Inflammatory macrophage (primary cell): ENCODE data around the gene MPDZ.
"Not testable (repeated sequence)": the region's sequence is repeated elsewhere in the genome, so short reads cannot be mapped to it uniquely, and the experiment has no call there.

Experiments
- DNase-seq, 2 donors: peaks; one replicate each; pipeline ENCODE4 v3.0.0-alpha.2; 2020 to 2022

MPDZ gene

DNA sequence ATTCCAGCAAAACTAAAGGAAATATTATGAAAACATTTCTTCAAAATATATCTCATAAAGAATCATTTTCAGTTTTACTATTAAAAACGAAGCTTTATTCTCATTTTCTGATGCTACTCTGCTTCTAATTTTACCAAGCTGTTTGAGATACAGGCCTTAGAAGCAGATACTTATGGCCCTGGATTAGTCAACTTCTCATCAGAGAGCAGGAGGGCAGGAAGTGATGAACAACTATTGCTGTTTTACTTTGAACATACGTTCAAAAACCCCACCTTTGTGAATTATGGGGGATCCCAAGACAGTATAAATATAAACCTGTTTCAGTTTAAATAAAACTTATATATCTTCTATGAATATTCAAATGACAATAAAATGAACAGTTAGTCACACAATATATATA is 16.0 kb downstream of the MPDZ start:
- no peak for DNase-seq

DNA sequence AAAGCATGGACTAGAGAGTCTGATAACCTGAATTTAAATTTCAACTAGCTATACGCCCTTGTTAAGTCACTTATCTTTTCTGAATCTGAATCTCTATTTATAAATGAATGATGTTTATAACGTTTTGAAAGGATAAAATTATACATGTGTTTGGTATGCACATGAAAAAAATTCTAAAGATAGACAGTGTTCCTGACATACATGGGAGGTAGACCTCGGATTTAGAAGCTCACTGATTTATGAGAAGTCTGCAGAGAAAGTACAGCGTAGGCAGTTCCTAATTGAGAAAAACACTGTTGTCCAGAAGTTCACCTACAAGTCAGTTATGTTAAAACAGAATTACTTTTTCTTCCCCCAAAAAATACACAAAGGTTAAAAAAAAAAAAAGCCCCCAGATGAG is 26.6 kb downstream of the MPDZ start:
- no peak for DNase-seq

DNA sequence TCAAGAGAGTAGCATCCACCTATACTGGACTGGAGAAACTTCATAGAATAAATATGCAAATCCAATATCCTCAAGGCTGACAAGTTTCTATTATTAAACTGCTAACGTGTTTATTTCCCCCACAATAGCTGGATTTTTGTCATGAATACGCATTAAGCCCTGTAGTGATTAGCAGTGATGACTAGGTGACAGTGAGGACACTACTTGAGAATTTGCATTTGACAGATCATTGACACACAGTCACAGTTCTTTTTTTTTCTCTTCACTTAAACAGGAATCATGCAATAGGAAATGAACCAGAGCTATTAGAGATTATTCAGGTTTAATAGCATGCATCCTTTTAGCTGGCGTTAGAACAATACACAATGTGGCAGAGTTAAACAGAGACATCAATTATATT is 35.3 kb downstream of the MPDZ start:
- no peak for DNase-seq

DNA sequence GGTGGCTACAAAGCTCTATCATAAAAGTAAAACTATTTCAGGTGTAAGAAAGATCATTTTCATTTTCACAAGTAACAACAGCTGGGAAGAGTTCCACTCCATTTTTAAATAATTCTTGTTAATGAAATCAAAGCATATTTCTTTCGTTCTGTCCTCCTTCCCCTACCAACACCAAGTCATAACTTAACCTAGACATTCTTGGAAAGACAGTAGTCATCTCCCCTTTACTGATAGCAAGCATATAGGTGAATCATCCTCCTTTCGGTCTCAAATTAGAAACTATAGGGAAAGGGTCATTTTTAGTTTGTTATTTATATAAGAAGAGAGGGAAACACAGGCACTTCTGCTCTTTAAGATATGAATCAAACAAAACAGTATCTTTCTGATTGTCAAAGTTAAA is 38.2 kb downstream of the MPDZ start:
- DNase-seq: no peak

DNA sequence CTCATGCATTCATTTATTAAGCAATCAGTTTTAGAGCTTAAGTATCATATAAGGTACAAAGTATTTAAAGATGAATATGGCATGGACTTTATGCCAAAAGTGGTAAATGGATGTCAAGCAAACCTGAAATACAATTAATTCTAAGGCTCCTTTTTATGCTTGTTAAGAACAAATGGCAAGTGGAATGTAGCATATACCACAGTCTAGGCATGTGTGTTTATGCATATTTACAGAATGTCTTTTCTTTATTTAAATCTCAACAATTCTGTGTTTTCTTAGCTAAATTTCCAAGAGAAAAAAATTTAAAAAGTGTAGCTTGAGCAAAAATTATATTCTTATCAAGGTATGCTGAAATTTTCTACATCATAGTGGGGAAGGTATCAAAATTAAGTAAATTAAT is 39.8 kb downstream of the MPDZ start:
- no peak for DNase-seq

DNA sequence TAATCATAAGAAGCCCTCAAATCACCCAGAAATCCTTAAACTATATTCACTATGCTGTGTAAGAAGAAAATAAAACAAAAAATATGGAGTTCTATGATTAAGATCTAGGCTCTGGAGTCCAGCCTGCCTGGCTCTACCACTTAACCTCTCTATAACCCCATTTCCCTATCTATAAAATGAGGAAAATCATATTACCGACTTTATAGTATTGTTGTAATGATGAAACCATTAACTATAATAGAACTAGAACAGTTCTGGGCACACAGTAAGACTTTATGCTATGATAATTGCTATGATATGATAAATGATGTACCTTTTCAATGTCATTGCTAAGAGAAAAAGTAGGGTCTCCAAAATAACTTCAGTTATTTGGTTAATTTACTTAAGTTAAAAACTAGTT is 40.3 kb downstream of the MPDZ start:
- no peak for DNase-seq

DNA sequence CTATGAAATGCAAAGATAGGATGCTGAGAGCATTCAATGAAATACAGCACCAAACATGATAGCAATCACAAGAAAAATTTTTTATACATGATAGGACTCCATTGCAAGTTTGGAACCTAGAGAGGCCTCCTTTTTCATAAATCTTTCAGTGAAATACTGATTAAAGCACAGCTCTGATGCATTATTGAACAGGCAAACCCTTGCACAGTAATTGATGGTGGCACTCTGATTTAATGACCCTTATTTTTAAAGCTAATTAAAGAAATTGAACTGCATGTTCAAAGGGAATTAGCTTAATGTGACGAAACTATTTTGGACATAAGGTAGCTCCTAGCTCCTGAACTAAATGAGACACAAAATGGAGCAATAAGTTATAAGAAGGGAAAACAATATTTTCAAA is 44.6 kb downstream of the MPDZ start:
- no peak for DNase-seq

DNA sequence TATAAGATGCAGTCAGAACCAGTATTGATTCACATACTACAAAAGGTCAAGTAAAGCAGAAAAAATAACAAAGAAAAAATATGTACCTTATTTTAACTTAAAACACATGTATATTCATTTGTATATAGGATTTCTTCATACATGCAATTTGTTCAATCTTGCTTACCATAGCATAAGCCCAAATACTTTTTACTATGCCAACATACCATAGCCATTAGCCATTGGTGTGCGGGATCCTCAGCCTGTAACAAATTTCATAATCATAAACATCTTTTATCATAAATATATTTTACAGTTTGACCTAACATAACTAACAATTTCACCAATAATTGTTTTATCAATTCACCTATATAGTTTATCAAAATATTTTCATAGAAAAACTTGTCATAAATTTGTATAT is 51.1 kb downstream of the MPDZ start:
- DNase-seq: no peak

DNA sequence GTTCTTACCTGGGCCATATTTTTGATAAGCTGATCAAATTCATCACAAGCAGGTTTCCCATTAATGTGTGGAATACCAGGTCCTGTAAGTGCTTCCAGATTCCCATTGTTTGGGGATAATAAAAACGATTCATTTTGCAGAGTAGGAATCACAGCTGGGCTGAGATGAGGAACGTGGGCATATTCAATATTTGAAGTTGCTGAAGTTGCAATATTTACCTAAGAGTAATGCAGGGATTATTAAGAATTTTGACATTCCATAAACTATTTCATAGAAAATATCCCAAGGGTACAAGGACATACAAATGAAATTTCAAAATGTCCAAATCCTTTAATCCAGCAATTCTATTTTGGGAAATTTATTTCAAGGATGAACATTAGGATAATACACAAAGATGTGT is 55.1 kb downstream of the MPDZ start:
- DNase-seq: no peak

DNA sequence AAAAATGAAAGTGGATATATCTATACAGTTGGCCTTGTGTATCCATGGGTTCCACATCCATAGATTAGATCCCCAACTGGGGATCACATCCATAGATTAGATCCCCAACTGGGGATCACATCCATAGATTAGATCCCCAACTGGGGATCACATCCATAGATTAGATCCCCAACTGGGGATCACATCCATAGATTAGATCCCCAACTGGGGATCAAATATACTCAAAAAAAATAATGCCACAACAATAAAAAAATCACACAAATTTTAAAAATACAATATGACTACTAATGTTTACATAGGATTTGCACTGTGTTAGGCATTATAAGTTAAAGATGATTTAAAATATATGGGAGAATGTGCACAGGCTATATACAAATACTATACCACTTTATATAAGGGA is 56.8 kb downstream of the MPDZ start:
- not testable (repeated sequence) for DNase-seq

DNA sequence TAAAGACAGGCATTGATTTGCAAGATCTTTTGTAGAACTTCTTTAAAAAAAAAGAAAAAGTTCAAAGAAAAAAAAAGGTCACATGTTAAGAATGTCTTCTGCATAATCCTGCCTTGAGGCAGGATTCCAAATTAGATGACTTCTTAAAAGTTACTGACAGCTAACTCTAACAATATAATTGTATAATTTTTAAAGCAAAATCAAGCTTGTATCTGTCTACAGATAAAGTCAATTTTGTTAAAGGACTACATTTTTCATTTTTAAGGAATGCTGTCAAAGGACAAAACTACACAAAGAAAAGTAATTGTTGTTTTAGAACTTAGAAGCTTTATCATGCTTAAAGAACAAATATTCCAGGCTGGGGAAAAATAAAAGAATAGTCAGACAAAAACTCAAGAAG is 57.8 kb downstream of the MPDZ start:
- no peak for DNase-seq

DNA sequence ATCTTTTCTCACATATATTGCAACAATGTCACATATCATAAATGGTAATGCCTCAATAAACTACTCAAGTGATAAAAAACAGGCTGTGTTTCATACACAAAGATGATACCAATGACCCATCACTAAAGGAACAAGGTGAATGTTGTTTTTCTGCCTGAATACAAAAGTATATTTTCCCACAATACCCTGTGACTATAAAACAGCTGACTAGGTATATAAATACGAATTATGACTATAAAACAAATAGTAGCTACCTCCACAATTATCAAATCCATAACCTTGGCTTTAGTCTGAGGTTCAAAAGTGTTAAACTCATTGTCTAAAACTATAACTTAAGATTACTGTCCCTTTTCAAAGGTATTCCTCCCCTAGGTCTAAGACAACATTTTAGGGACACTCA is 58.7 kb downstream of the MPDZ start:
- DNase-seq: no peak

DNA sequence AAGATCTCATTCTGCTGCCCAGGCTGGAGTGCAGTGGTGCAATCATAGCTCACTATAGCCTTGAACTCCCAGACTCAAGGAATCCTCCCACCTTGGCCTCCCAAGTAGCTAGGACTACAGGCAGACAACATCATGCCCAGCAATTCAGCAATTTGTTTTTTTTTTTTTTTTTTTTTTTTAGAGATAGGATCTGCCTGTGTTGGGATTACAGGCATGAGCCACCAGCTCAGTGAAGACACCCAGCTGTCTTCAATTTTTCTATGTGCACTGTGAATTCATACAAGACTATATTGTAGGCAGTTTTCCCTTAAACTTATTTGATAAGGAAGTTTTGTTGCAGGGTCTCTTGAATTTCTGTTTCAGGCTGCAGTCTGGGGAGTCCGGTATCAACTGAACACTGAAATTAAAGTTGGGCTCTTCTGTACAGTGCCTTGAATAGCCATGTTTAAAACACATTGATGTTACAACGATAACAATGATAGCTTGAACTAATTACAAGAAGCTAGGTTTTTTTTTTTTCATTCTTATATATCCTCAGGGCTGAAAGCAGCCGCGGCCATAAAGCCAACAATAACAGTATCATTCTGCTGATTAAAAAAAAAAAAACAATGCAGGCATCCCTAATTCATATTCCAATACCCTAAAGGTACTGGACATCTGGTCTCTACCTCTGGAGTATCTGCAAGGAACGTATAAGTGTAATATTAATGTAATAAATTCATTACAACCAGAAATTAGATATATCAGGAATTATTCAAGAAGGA is 63.5 kb downstream of the MPDZ start:
- no peak for DNase-seq

DNA sequence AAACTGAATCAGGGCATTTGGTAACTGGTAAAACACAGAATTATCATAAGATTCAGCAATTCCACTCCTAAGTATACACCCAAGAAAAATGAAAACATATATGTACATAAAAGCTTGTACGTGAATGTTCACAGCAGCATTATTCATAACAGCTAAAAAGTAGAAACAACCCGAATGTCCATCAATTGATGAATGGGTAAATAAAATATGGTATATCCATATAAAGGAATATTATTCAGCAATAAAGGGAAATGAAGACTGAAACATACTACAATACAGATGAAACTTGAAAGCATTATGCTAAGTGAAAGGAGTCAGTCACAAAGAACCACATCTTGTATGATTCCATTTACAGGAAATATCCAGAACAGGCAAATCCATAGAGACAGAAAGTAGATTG is 65.5 kb downstream of the MPDZ start:
- DNase-seq: no peak

DNA sequence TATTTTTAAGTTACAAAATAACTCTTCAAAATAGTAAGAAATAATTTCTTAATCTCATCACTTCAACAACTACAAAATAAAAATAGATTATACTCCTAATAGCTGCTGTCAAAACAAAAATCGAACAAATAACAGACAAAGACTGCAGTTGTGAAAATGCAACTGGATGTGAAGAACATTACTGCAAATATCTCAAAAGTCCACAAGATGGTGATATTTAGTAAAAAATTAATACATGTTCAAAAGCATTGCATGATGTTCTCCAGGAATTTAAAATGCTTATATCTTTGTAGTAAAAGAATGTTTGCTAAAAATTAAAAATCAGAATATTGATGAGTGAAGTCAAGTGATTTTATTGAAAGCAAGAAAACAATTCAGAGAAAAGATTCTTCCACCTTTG is 66.2 kb downstream of the MPDZ start:
- no peak for DNase-seq

DNA sequence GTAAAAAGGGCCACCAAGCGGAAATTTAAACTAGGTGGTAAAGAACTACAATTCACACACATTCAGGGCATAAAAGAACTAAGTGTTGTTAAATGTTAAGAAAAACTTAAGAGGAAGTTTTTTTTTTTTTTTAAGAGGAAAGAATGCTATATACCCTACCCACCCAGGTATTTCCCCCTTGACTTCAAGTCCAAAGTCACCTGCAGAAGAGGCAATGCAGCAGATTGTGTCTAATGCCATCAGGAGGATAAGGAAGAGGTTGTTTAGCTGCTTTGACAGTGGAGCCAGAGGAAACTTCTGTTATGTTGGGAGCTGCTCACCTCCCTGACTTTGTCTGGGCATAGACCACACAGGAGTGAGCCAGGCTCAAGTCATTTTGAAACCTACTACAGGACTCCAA is 69.2 kb downstream of the MPDZ start:
- no peak for DNase-seq

DNA sequence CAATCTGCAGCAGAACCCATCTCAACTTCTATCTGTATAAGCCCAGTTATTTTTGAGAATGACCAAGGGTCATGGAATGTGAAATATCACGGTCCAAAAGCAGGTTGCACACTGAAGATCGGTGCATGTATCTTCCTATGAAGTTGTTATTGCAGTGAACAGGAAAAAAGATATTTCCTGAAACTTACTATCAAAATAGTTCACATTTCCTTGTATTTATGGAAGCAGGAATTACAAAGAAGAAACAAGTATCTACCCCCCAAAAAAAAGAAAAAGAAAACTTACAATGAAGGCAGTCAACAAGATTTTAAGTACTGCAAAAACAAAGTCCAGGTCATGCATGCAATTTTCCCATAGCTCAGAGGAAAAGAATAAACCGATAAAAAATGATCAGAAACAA is 70.0 kb downstream of the MPDZ start:
- DNase-seq: no peak

DNA sequence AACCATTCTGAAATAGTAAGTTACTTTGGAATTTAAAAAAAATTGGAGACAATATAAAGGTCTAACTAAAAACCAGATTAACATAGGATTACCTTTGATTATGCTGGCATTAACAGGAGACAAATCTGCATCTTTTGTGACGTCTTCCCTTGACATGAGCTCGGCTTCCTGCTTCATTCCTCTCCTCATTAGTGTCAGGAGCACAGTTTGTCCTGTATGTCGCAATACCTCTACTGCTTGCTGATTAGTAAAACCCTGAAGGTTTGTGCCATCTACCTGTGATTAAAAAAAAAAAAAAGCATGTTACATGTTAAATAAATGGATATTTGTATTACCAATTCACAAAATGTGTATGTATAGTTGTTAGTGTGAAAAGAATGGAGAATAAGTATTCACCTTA is 73.7 kb downstream of the MPDZ start:
- no peak for DNase-seq

DNA sequence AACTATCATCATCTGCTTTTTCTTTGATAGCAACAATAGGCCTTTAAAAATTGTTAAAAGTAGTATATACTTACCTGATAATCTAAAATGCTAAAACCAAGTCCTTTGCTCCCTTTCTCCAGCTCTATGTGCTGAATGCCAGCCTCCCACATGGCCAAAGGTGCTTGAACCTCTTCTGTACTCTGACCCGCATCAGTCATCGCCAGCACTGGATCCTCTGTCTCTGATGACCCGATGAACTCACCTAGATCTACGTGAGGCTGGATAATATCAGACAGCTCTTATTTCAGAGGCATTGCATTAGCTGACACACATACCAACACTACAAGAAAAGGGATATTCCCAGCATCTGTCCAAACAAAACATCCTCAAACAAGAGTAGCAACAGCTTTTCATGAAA is 89.5 kb downstream of the MPDZ start:
- no peak for DNase-seq

DNA sequence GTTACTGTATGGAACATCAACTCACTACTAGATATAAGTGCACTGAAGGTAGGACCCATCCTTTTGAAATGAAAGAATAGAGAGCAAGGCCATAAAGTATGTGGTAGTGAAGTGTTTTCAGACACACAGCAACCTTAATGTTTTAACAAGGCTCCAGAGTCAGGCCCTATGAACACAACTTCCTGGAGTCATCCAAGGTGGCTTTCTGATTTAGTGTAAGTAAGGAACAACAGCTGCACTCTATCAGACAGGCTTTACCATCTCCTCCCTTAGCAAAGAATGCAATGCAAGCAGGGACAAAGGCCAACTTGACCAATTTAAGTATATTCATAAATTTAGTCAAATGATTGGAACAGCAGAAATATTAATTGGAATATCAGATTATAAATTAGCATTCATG is 90.1 kb downstream of the MPDZ start:
- no peak for DNase-seq

DNA sequence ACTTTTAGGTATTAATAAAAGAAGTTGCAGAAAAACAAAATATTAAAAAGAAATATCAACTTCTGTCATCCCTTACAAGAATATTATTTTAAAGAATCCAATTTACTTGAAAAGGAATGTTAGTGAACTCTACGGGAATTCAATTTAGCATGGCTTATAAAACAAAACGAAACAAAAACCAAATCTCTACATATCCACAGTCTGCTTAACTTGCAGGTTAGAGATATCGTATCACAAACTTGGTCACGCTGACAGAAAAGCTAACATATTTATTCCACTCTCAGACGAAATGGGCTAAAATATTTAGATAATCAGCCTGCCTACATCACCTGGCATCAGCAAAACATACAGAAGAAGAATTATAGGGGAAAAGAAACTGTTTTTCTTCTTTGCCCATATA is 92.7 kb downstream of the MPDZ start:
- no peak for DNase-seq

DNA sequence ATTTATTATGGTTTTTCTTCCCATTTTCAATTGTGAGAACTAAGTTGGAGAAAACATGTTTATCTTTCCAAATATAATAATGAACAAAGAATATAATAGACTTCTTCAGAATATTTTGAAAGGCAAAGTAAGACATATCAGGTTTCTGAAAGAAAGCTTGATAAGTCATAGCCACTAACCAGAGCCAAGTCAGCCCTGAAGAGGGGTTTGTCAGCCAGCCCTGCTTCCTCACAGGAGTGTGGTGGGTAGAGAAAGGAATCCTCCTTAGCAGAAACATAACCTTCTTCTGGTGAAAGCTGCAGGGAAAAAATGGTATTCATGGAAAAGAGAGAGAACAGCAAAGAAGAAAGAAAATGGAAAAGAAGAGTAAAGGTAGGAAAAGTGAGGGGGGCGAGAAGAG is 93.4 kb downstream of the MPDZ start:
- DNase-seq: no peak

DNA sequence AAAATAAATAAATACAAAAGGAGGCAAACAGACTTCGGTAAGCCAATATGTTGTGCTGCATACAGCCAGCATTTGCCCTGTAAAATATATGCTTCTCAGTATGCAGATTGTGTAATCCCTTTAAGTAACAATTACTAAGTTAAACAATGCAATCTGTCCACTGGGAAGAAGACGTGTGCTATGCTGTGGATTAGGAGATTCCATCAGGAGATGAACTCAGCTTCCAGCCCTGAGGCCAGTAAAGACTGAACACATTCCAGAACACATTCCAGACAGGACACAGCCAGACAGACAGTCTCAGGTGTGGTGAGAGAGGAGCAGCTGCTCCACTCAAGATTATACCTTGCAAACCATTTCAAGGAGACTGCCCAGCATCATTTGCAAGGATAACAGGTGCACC is 97.8 kb downstream of the MPDZ start:
- no peak for DNase-seq

DNA sequence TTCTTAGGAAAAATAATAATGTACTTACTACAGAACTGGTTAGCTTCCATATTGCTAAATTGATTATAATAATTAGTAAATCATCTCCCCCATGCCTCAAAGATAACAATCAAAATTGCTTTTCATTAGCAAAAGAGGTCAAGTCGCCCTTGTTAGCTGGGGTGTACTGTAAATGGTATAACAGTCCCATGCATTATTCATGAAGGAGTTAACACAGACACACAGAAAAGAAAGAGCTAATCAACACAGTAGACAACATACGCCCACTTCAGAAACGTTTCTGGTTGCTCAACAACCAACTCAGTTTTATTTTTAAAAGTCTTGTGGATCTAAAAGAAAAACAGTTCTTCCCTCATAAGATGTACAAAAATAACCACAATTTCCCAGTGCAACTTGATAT is 100.2 kb downstream of the MPDZ start:
- DNase-seq: no peak

DNA sequence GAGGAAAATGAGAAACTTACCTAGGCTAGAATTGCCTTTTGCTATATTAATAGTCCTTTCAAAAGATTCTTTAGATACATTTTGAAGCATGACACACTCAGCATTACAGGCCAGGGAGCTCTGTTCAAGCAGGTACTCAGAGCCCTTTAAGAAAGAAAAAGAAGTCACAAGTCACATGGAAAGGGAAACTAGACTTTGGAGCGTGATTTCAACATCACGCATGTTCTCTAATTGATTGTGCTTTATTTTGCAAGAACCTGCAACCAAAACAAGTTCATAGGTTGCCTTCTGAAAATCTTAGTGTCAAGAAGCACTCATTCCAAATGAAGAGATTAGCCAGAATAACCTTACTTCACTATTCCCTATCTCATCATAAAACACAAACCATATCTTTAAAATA is 103.8 kb downstream of the MPDZ start:
- DNase-seq: peak in 1 of 2 donors; percentile 9
